Testis (tissue), 3 donors: ENCODE results near the gene PRUNE2. TPM values are rescaled to one million over a fixed set of nuclear protein-coding genes. Genes with fewer than 3 reads are reported as not detected.

ENCODE experiments used
- DNase-seq: peaks from one replicate; pipeline ENCODE4 v3.0.0-alpha.2; 2019
- H3K27ac ChIP-seq, 2 donors: fragments of 200-600 bp; sonication (generic); one replicate each; pipeline ENCODE4 v1.5.1; 2019
- H3K27me3 ChIP-seq: fragments of 200-600 bp; sonication (generic); one replicate; pipeline ENCODE4 v1.5.1; 2019
- H3K36me3 ChIP-seq: fragments of 200-600 bp; sonication (generic); one replicate; pipeline ENCODE4 v1.5.1; 2017; ENCODE audit warnings: low read depth; ENCODE audit errors: missing control alignments
- H3K4me1 ChIP-seq: fragments of 200-600 bp; sonication (generic); one replicate; pipeline ENCODE4 v1.5.1; 2019
- H3K4me3 ChIP-seq, 2 donors: fragments of 200-600 bp; sonication (generic); one replicate each; pipeline ENCODE4 v1.5.1; 2017 to 2019
- H3K9me3 ChIP-seq: fragments of 200-600 bp; sonication (generic); one replicate; pipeline ENCODE4 v1.5.1; 2017
- CTCF ChIP-seq, 3 experiments: fragments of 450-650 bp in 2 of 3; fragments of 200-600 bp in 1 of 3; sonication (generic) in 1 of 3; IDR thresholded peaks; one replicate each; pipeline ENCODE4 v1.5.1; 2016 to 2019; ENCODE audit warnings: antibody characterized with exemption in 3 of 3, mild to moderate bottlenecking in 2 of 3, moderate library complexity in 1 of 3
- POLR2A ChIP-seq: fragments of 450-650 bp; IDR thresholded peaks from one replicate; pipeline ENCODE4 v1.6.1; 2017; ENCODE audit warnings: antibody characterized with exemption, mild to moderate bottlenecking, moderate library complexity
- WGBS, 2 donors: methylation state at CpG; one replicate each; pipeline ENCODE4 v1.1.5; 2018; 5-methylcytosine and 5-hydroxymethylcytosine counted together
- intact Hi-C: fragments of 100-400 bp; cut with DNase I; formaldehyde crosslinking; loops from one replicate; pipeline ENCODE4 v1.15.1; 2023; ENCODE audit warnings: low total_unique reads
- polyA plus RNA-seq: library from polyadenylated mRNA; stranded (reverse); fragments of 350-450 nt; fragmentation: Illumina TruSeq; extraction: RNeasy Lipid Tissue Mini Kit (QIAGEN cat#74804); gene quantifications from one replicate; pipeline ENCODE4 v1.2.3, GENCODE V29; 2014; ENCODE audit warnings: low read depth, low replicate concordance; ENCODE audit not compliant: insufficient read depth
- total RNA-seq, 2 donors: library from RNA; depleted of rRNA; stranded (reverse); fragments of >200 nt; gene quantifications; one replicate each; pipeline ENCODE4 v1.2.3, GENCODE V29; 2016

Gene PRUNE2
- total and polyA plus RNA-seq, 3 donors from 2014 or later, result 15.8 to 19.3 (median 17.2) TPM

GRCh38 chr9:76591256-76591950 lies 314.5 kb downstream of the PRUNE2 start:
- intact Hi-C loops, result no loop called here
- 71 to 76% methylated on average over 4 of the region's 4 CpGs for WGBS, 2 donors
- no peak overlapping the region for H3K27ac ChIP-seq
- H3K4me1 ChIP-seq, result no peaks in the 10 kb centered on the region
- DNase-seq, result no peak
- TF ChIP-seq POLR2A (no peak), CTCF (IDR thresholded peaks at IDR 0.05) (no peak)
- H3K27me3 ChIP-seq, result no peaks in the 10 kb centered on the region
- no peaks in the 10 kb centered on the region for H3K9me3 ChIP-seq
- no peaks in the 10 kb centered on the region for H3K36me3 ChIP-seq
- H3K4me3 ChIP-seq, result no peak overlapping the region

GRCh38 chr9:76588316-76588715 lies 317.6 kb downstream of the PRUNE2 start:
- H3K27me3 ChIP-seq, result no peaks in the 10 kb centered on the region
- no peak overlapping the region for H3K4me3 ChIP-seq
- H3K4me1 ChIP-seq, result no peaks in the 10 kb centered on the region
- no peaks in the 10 kb centered on the region for H3K36me3 ChIP-seq
- intact Hi-C loops, result no loop called here
- H3K9me3 ChIP-seq, result no peaks in the 10 kb centered on the region
- H3K27ac ChIP-seq, result no peak overlapping the region
- DNase-seq, result no peak
- TF ChIP-seq CTCF (IDR thresholded peaks at IDR 0.05) (no peak), POLR2A (no peak)

- H3K27me3 ChIP-seq, result no peaks in the 10 kb centered on the region
- H3K27ac ChIP-seq, result no peak overlapping the region
- no peaks in the 10 kb centered on the region for H3K9me3 ChIP-seq
- peaks cover 5% of the 10 kb centered on the region for H3K4me1 ChIP-seq
- DNase-seq, result no peak
- no peak overlapping the region for H3K4me3 ChIP-seq
- no peaks in the 10 kb centered on the region for H3K36me3 ChIP-seq
- WGBS, 2 donors, result 71 to 73% methylated on average over 6 of the region's 6 CpGs
- TF ChIP-seq POLR2A, result no peak
- TF ChIP-seq CTCF (IDR thresholded peaks at IDR 0.05), result no peak
- intact Hi-C loops, result no loop called here
Measured at GRCh38 chr9:76586390-76587314, 319.3 kb downstream of the PRUNE2 start.

- H3K27ac ChIP-seq, result no peak overlapping the region
- no peak for TF ChIP-seq CTCF (IDR thresholded peaks at IDR 0.05)
- TF ChIP-seq POLR2A, result no peak
- H3K4me3 ChIP-seq, result no peak overlapping the region
- peaks cover 8% of the 10 kb centered on the region for H3K4me1 ChIP-seq
- 79 to 82% methylated on average over 6 of the region's 6 CpGs for WGBS, 2 donors
- H3K9me3 ChIP-seq, result no peaks in the 10 kb centered on the region
- H3K27me3 ChIP-seq, result no peaks in the 10 kb centered on the region
- no peak for DNase-seq
- H3K36me3 ChIP-seq, result no peaks in the 10 kb centered on the region
- intact Hi-C loops, result no loop called here
Measured at GRCh38 chr9:76585487-76586389, 320.2 kb downstream of the PRUNE2 start.
